HEK293 (cell line): Measurements from ENCODE around the gene TMEM63A.

Experiments
- OSR2 ChIP-seq: fragments of 450-650 bp; formaldehyde crosslinking; IDR thresholded peaks from 2 replicates; pipeline ENCODE4 v1.5.1; 2016; ENCODE audit warnings: missing biosample characterization, missing genetic modification characterization
- SP2 ChIP-seq: fragments of 450-650 bp; formaldehyde crosslinking; IDR thresholded peaks from 2 replicates; pipeline ENCODE4 v1.5.1; 2016; ENCODE audit warnings: missing biosample characterization, missing genetic modification characterization
- TCF7L2 ChIP-seq: IDR thresholded peaks from 2 replicates; pipeline ENCODE4 v1.6.1; 2011; ENCODE audit warnings: low read depth, mild to moderate bottlenecking, inconsistent platforms, low read length, moderate library complexity, borderline replicate concordance
- ZEB2 ChIP-seq: fragments of 450-650 bp; formaldehyde crosslinking; IDR thresholded peaks from 2 replicates; pipeline ENCODE4 v1.5.1; 2016; ENCODE audit warnings: missing biosample characterization, missing genetic modification characterization
- ZFP37 ChIP-seq: fragments of 450-650 bp; formaldehyde crosslinking; IDR thresholded peaks from 2 replicates; pipeline ENCODE4 v1.5.1; 2016; ENCODE audit warnings: missing biosample characterization, missing genetic modification characterization
- ZNF274 ChIP-seq, 2 experiments: fragments of 200-500 bp in 1 of 2; fragments of 450-650 bp in 1 of 2; sonication (Bioruptor generic) in 1 of 2; formaldehyde crosslinking in 1 of 2; IDR thresholded peaks; 2 replicates each; pipeline versions ENCODE4 v1.5.1 to v1.6.1; 2014 to 2016; ENCODE audit warnings: borderline replicate concordance in 1 of 2, inconsistent platforms in 1 of 2, low read length in 1 of 2, missing biosample characterization in 1 of 2, missing genetic modification characterization in 1 of 2
- ZNF529 ChIP-seq: fragments of 450-650 bp; formaldehyde crosslinking; IDR thresholded peaks from 2 replicates; pipeline ENCODE4 v1.5.1; 2017; ENCODE audit warnings: missing genetic modification characterization, missing biosample characterization; ENCODE audit not compliant: insufficient replicate concordance
- TF ChIP-seq, protein P1 (sequence below): fragments of 450-650 bp; formaldehyde crosslinking; IDR thresholded peaks from 2 replicates; pipeline ENCODE4 v1.5.1; 2016; ENCODE audit warnings: missing biosample characterization, missing genetic modification characterization, low read depth
- TF ChIP-seq, protein P2 (sequence below): fragments of 450-650 bp; formaldehyde crosslinking; IDR thresholded peaks from 2 replicates; pipeline ENCODE4 v1.5.1; 2016; ENCODE audit warnings: missing biosample characterization, missing genetic modification characterization
- TF ChIP-seq, protein P3 (sequence below): fragments of 450-650 bp; formaldehyde crosslinking; IDR thresholded peaks from 2 replicates; pipeline ENCODE4 v1.5.1; 2016; ENCODE audit warnings: missing biosample characterization, missing genetic modification characterization
- TF ChIP-seq, protein P4 (sequence below): fragments of 450-650 bp; formaldehyde crosslinking; IDR thresholded peaks from 2 replicates; pipeline ENCODE4 v1.5.1; 2016; ENCODE audit warnings: missing biosample characterization, missing genetic modification characterization

DNA sequence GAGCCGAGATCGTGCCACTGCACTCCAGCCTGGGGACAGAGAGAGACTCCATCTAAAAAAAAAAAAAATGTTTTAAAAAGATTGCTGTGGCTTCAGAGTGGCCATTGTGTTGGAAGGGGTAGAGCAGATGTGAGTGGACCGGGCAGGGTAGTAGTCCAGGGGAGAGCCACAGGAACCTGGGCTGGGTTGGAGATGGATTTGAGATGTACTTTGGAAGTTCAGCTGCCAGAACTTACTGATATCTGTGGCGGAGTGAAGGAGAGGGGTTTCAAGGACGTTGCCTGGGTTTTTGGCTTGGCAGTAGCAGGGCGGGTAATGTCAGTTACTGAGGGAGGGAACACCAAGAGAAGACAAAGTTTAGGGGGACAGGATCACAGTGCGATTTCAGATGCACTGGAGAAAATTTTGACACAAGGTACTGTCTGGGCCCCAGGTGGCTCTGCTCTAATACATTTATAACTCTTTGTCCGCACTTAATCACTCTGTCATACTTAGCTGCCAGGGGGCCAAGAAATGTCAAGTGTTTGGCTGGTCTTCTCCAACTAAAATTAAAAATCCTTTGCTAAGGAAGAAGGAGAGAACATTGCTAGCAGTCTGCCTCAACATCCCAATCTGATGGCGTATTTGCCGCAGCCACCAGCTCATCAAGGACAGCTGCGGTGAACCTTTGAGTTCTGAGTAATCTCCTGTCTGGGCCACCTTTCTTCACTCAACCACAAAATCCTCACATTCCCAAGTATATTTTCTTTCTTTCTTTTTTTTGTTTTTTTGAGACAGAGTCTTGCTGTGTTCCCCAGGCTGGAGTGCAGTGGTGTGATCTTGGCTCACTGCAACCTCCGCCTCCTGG is 62.6 kb downstream of the TMEM63A start:
- no peak for TF ChIP-seq OSR2 (tag by site-specific recombination)
- TF ChIP-seq, protein P1, sequence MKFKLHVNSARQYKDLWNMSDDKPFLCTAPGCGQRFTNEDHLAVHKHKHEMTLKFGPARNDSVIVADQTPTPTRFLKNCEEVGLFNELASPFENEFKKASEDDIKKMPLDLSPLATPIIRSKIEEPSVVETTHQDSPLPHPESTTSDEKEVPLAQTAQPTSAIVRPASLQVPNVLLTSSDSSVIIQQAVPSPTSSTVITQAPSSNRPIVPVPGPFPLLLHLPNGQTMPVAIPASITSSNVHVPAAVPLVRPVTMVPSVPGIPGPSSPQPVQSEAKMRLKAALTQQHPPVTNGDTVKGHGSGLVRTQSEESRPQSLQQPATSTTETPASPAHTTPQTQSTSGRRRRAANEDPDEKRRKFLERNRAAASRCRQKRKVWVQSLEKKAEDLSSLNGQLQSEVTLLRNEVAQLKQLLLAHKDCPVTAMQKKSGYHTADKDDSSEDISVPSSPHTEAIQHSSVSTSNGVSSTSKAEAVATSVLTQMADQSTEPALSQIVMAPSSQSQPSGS (tag by site-specific recombination), result no peak
- TF ChIP-seq, protein P2, sequence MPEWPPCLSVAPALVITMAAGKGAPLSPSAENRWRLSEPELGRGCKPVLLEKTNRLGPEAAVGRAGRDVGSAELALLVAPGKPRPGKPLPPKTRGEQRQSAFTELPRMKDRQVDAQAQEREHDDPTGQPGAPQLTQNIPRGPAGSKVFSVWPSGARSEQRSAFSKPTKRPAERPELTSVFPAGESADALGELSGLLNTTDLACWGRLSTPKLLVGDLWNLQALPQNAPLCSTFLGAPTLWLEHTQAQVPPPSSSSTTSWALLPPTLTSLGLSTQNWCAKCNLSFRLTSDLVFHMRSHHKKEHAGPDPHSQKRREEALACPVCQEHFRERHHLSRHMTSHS (tag by site-specific recombination), result no peak
- TF ChIP-seq, protein P3, sequence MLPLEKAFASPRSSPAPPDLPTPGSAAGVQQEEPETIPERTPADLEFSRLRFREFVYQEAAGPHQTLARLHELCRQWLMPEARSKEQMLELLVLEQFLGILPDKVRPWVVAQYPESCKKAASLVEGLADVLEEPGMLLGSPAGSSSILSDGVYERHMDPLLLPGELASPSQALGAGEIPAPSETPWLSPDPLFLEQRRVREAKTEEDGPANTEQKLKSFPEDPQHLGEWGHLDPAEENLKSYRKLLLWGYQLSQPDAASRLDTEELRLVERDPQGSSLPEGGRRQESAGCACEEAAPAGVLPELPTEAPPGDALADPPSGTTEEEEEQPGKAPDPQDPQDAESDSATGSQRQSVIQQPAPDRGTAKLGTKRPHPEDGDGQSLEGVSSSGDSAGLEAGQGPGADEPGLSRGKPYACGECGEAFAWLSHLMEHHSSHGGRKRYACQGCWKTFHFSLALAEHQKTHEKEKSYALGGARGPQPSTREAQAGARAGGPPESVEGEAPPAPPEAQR (tag by site-specific recombination), result no peak
- no peak for TF ChIP-seq TCF7L2
- no peak for TF ChIP-seq ZNF274 (IDR thresholded peaks at IDR 0.05; ENCODE audit: low read length)
- no peak for TF ChIP-seq ZNF274 (tag by site-specific recombination; IDR thresholded peaks at IDR 0.05; ENCODE audit: borderline replicate concordance)
- no peak for TF ChIP-seq ZFP37 (tag by site-specific recombination)
- no peak for TF ChIP-seq ZEB2 (tag by site-specific recombination)
- no peak for TF ChIP-seq SP2
- TF ChIP-seq, protein P4, sequence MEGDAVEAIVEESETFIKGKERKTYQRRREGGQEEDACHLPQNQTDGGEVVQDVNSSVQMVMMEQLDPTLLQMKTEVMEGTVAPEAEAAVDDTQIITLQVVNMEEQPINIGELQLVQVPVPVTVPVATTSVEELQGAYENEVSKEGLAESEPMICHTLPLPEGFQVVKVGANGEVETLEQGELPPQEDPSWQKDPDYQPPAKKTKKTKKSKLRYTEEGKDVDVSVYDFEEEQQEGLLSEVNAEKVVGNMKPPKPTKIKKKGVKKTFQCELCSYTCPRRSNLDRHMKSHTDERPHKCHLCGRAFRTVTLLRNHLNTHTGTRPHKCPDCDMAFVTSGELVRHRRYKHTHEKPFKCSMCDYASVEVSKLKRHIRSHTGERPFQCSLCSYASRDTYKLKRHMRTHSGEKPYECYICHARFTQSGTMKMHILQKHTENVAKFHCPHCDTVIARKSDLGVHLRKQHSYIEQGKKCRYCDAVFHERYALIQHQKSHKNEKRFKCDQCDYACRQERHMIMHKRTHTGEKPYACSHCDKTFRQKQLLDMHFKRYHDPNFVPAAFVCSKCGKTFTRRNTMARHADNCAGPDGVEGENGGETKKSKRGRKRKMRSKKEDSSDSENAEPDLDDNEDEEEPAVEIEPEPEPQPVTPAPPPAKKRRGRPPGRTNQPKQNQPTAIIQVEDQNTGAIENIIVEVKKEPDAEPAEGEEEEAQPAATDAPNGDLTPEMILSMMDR (tag by site-specific recombination), result no peak
- no peak for TF ChIP-seq ZNF529 (tag by site-specific recombination)
